Heart left ventricle (tissue), 13 donors: ENCODE measurements around the gene SYNE4.

ENCODE experiments used
- CTCF ChIP-seq, 12 donors: fragments of 200-600 bp; sonication (generic) in 4 of 12; IDR thresholded peaks; one replicate each; pipeline versions ENCODE4 v1.5.0 to v1.8.0; 2018 to 2022; ENCODE audit warnings: antibody characterized with exemption in 12 of 12, mild to moderate bottlenecking in 5 of 12
- POLR2A ChIP-seq, 2 donors: fragments of 450-650 bp; IDR thresholded peaks; one replicate each; pipeline ENCODE4 v1.6.1; 2017; ENCODE audit warnings: antibody characterized with exemption in 2 of 2, mild to moderate bottlenecking in 2 of 2, moderate library complexity in 2 of 2
- donor health status: ischemic (EF 13 %, LVEDD 7.1; RV severe dilation, severe dysfunction).
- donor health status: DM: no; HTN: yes; CAD: no.
- donor health status: DM: no; HTN: no; CAD: no.
- donor health status: ischemic (EF 25% LVEDD 6.9; RV normal size, moderate dysfunction).
- donor health status: ischemic (EF 25% LVEDD 5.7; RV mildly dilated, moderate dysfunction).
- donor health status: ischemic (EF 35%, LVEDD 5.7; RV mildly dilated, moderate dysfunction).
- donor health status: nonischemic (EF 11% LVEDD 7.7; RV severe dilation, severe dysfunction).
- donor health status: DM: yes; HTN: yes; CAD: no.
- donor health status: PGD.
- donor health status: ischemic (EF 29% LVEDD 5.4; RV normal size, mild dysfunction).
- donor health status: nonischemic (EF 23%, LVEDD 6.1; RV moderate dilation, normal function).

GRCh38 chr19:35988824-35989223 is 19.8 kb downstream of the SYNE4 start:
- TF ChIP-seq CTCF (IDR thresholded peaks at IDR 0.05) (no peak), POLR2A (IDR thresholded peaks at IDR 0.05) (no peak)
